Neural progenitor cell (in vitro differentiated cells): ENCODE data around the gene INHBB. TPM values are rescaled to one million over a fixed set of nuclear protein-coding genes. Genes with fewer than 3 reads are reported as not detected.

Source experiments
- DNase-seq: peaks from one replicate; pipeline ENCODE4 v3.0.0-alpha.2; 2016; ENCODE audit warnings: low spot score
- H2AFZ ChIP-seq: fragments of 200-600 bp; sonication (generic); replicated peaks from 2 replicates; pipeline ENCODE4 v1.6.1; 2016; ENCODE audit warnings: antibody characterized with exemption
- H3F3A ChIP-seq: fragments of 200-600 bp; sonication (generic); 2 replicates; pipeline ENCODE4 v1.6.1; 2016; ENCODE audit warnings: antibody characterized with exemption, low read depth
- H3K27ac ChIP-seq: fragments of 200-600 bp; sonication (generic); 2 replicates; pipeline ENCODE4 v1.5.1; 2016; ENCODE audit warnings: mild to moderate bottlenecking
- H3K27me3 ChIP-seq: fragments of 200-600 bp; sonication (generic); 2 replicates; pipeline ENCODE4 v1.6.1; 2016; ENCODE audit warnings: mild to moderate bottlenecking, moderate library complexity
- H3K36me3 ChIP-seq: fragments of 200-600 bp; sonication (generic); 2 replicates; pipeline ENCODE4 v1.5.1; 2016
- H3K4me1 ChIP-seq: fragments of 200-600 bp; sonication (generic); 2 replicates; pipeline ENCODE4 v1.6.1; 2016; ENCODE audit warnings: mixed run types
- H3K4me2 ChIP-seq: fragments of 200-600 bp; sonication (generic); 2 replicates; pipeline ENCODE4 v1.6.1; 2016
- H3K4me3 ChIP-seq: fragments of 200-600 bp; sonication (generic); 2 replicates; pipeline ENCODE4 v1.5.1; 2016
- H3K79me2 ChIP-seq: fragments of 200-600 bp; sonication (generic); 2 replicates; pipeline ENCODE4 v1.6.1; 2016; ENCODE audit warnings: low read depth
- H3K9ac ChIP-seq: fragments of 200-600 bp; sonication (generic); 2 replicates; pipeline ENCODE4 v1.6.1; 2016
- H3K9me3 ChIP-seq: fragments of 200-600 bp; sonication (generic); 2 replicates; pipeline ENCODE4 v1.5.1; 2016; ENCODE audit warnings: low read depth
- H4K20me1 ChIP-seq: fragments of 200-600 bp; sonication (generic); 2 replicates; pipeline ENCODE4 v1.6.1; 2016; ENCODE audit warnings: low read depth
- H3K27ac Mint-ChIP-seq: 3 replicates; pipeline ENCODE4 v1.8.0; 2021; ENCODE audit warnings: mixed read lengths
- H3K27me3 Mint-ChIP-seq: 2 replicates; pipeline ENCODE4 v1.8.0; 2022; ENCODE audit warnings: low read depth, mild to moderate bottlenecking, inconsistent platforms, moderate library complexity, mixed read lengths; ENCODE audit not compliant: insufficient read depth
- H3K36me3 Mint-ChIP-seq: 3 replicates; pipeline ENCODE4 v1.8.0; 2021; ENCODE audit warnings: mixed read lengths
- H3K4me1 Mint-ChIP-seq: 3 replicates; pipeline ENCODE4 v1.8.0; 2021; ENCODE audit warnings: mixed read lengths
- H3K4me3 Mint-ChIP-seq: 3 replicates; pipeline ENCODE4 v1.8.0; 2021; ENCODE audit warnings: mild to moderate bottlenecking, moderate library complexity, mixed read lengths
- H3K9me3 Mint-ChIP-seq: 3 replicates; pipeline ENCODE4 v1.8.0; 2020; ENCODE audit warnings: mixed read lengths
- CTCF ChIP-seq: fragments of 200-600 bp; sonication (generic); IDR thresholded peaks from 2 replicates; pipeline ENCODE4 v1.5.1; 2017; ENCODE audit warnings: antibody characterized with exemption, mild to moderate bottlenecking
- EZH2 ChIP-seq: fragments of 200-600 bp; sonication (generic); IDR thresholded peaks from 2 replicates; pipeline ENCODE4 v1.6.1; 2017; ENCODE audit warnings: antibody characterized with exemption, mild to moderate bottlenecking, moderate library complexity
- EZH2phosphoT487 ChIP-seq: fragments of 200-600 bp; sonication (generic); IDR thresholded peaks from 2 replicates; pipeline ENCODE4 v1.6.1; 2017; ENCODE audit warnings: antibody characterized with exemption
- total RNA-seq: library from RNA; depleted of rRNA; stranded (reverse); fragments of >200 nt; gene quantifications from 2 replicates; pipeline ENCODE4 v1.2.3, GENCODE V29; 2015; ENCODE audit warnings: low replicate concordance

Gene INHBB
- total RNA-seq, result not detected in 2 replicates

DNA sequence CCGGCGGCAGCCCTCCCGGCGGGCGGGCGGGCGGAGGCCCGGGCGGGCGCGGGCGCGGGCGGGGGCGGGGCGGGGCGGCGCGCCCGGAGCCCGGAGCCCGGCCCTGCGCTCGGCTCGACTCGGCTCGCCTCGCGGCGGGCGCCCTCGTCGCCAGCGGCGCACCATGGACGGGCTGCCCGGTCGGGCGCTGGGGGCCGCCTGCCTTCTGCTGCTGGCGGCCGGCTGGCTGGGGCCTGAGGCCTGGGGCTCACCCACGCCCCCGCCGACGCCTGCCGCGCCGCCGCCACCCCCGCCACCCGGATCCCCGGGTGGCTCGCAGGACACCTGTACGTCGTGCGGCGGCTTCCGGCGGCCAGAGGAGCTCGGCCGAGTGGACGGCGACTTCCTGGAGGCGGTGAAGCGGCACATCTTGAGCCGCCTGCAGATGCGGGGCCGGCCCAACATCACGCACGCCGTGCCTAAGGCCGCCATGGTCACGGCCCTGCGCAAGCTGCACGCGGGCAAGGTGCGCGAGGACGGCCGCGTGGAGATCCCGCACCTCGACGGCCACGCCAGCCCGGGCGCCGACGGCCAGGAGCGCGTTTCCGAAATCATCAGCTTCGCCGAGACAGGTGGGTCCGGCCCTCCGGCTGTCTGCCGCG is at the start of gene INHBB:
Gene INHBB, plus strand, starts transcription at position 111 of the 641 bp plus-strand sequence. Its CDS starts 53 bp downstream, at position 164.
- Histone ChIP-seq H3K36me3 (no peaks in the 10 kb centered on the region), H3K4me1 (peaks cover 20% of the 10 kb centered on the region), H3F3A (peaks cover 26% of the 10 kb centered on the region), H3K4me2 (peak within 1 kb of the TSS; percentile 88), H3K27me3 (peaks cover 99% of the 10 kb centered on the region), H4K20me1 (peaks cover 66% of the 10 kb centered on the region), H3K79me2 (no peaks in the 10 kb centered on the region), H3K27ac (no peak within 1 kb of the TSS), H3K9me3 (no peaks in the 10 kb centered on the region), H3K4me3 (peak within 1 kb of the TSS; percentile 49), H3K9ac (no peak within 1 kb of the TSS), H2AFZ (no peak within 1 kb of the TSS)
- Mint-ChIP-seq H3K9me3 (no peaks in the 10 kb centered on the region), H3K27ac (no peak within 1 kb of the TSS), H3K4me3 (peak within 1 kb of the TSS; percentile 84), H3K4me1 (peaks cover 32% of the 10 kb centered on the region), H3K36me3 (no peaks in the 10 kb centered on the region), H3K27me3 (peaks cover 59% of the 10 kb centered on the region)
- peak; percentile 66 for DNase-seq
- TF ChIP-seq EZH2phosphoT487, result peak; percentile 97
- peak; percentile 100 for TF ChIP-seq EZH2
- TF ChIP-seq CTCF, result no peak

DNA sequence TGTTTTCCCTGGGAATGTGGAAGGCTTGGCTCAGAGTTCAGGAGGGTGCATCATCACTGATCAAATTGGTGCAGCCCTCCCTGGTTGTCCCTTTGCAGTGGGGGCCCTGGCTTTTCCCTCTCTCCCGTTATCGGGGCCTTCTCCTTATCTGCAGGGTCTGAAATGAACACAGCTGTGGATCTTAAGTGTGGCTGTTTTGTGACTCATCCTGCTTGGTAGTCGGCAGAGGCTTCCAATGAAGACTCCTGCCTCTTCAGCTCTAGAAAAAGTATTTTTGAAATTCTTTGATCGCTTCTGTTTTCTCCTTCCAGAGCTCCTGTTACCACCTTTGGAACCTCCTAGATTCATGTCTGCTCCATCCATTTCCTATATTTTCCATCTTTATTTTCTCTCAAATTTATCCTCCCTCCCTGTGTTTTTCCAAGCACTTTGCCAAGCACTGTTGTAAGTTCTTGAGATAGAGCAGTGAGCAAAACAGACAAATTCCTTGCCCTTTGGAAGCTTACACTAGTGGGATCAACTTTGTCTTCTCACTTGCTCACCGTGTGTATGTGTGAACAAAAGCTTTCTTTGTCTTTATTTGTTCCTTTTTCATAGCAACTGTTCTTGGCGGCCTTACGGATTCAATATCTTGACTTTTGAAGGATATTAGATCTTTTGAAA is 47.6 kb upstream of the INHBB start:
- H3K27me3 ChIP-seq, result no peaks in the 10 kb centered on the region
- H3K4me3 ChIP-seq, result no peak overlapping the region
- H3K4me1 ChIP-seq, result peaks cover 3% of the 10 kb centered on the region
- H3K27ac ChIP-seq, result no peak overlapping the region
- no peak for DNase-seq
- peaks cover 10% of the 10 kb centered on the region for H3K4me1 Mint-ChIP-seq
- H3K36me3 Mint-ChIP-seq, result peaks cover 10% of the 10 kb centered on the region
- no peaks in the 10 kb centered on the region for H3K9me3 ChIP-seq
- no peak overlapping the region for H3K4me2 ChIP-seq
- peaks cover under 1% of the 10 kb centered on the region for H3F3A ChIP-seq
- H3K9me3 Mint-ChIP-seq, result no peaks in the 10 kb centered on the region
- H2AFZ ChIP-seq, result no peak overlapping the region
- no peaks in the 10 kb centered on the region for H3K79me2 ChIP-seq
- H3K9ac ChIP-seq, result no peak overlapping the region
- H4K20me1 ChIP-seq, result no peaks in the 10 kb centered on the region
- H3K27me3 Mint-ChIP-seq, result peaks cover 2% of the 10 kb centered on the region
- no peaks in the 10 kb centered on the region for H3K36me3 ChIP-seq
- H3K4me3 Mint-ChIP-seq, result no peak overlapping the region
- no peak for TF ChIP-seq CTCF
- TF ChIP-seq EZH2, result no peak
- TF ChIP-seq EZH2phosphoT487, result no peak
- H3K27ac Mint-ChIP-seq, result no peak overlapping the region

- Histone ChIP-seq H4K20me1 (no peaks in the 10 kb centered on the region), H3K79me2 (no peaks in the 10 kb centered on the region), H3K4me2 (no peak overlapping the region), H3K36me3 (no peaks in the 10 kb centered on the region), H3K4me1 (no peaks in the 10 kb centered on the region), H3F3A (no peaks in the 10 kb centered on the region), H3K9me3 (no peaks in the 10 kb centered on the region), H3K9ac (no peak overlapping the region), H2AFZ (no peak overlapping the region), H3K27ac (no peak overlapping the region), H3K4me3 (no peak overlapping the region), H3K27me3 (no peaks in the 10 kb centered on the region)
- Mint-ChIP-seq H3K36me3 (peaks cover 12% of the 10 kb centered on the region), H3K27me3 (peaks cover 2% of the 10 kb centered on the region), H3K27ac (no peak overlapping the region), H3K4me3 (no peak overlapping the region), H3K9me3 (no peaks in the 10 kb centered on the region), H3K4me1 (peaks cover 3% of the 10 kb centered on the region)
- DNase-seq, result peak; percentile 25
- TF ChIP-seq EZH2phosphoT487, result no peak
- peak; percentile 32 for TF ChIP-seq CTCF
Observed at GRCh38 chr2:120299004-120299403, 46.9 kb upstream of the INHBB start.
